Activated T-cell treated with anti-CD3 and anti-CD28 coated beads, Interleukin-2, amount 50 U/mL, for 1 hour (primary cell): ENCODE results near the gene NUTF2.
"Not testable (repeated sequence)": the region's sequence is repeated elsewhere in the genome, so short reads cannot be mapped to it uniquely, and the experiment has no call there.

Experiments used
- DNase-seq: peaks from one replicate; pipeline ENCODE4 v3.0.0-alpha.2; 2020

NUTF2 gene

DNA sequence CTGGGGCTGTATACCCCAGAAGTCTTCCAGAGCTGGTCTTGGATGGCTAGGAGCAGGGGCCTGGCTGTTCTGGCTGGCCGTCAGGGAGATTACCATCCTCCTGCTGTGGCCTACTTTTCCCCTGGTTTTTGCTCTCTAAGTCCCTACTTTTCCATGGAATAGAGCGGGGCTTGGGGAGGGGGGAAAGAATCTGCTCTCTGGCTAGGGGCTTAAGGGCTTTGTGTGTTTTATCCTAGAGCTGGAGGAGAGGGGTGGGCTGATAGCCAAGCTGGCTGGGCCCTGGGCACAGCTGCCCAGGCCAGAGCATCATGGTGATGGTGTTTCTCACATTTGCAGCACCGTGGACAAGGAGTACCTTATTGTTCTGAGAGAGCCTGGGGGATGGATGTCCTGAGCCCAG is 41.6 kb downstream of the NUTF2 start:
- DNase-seq, result no peak

DNA sequence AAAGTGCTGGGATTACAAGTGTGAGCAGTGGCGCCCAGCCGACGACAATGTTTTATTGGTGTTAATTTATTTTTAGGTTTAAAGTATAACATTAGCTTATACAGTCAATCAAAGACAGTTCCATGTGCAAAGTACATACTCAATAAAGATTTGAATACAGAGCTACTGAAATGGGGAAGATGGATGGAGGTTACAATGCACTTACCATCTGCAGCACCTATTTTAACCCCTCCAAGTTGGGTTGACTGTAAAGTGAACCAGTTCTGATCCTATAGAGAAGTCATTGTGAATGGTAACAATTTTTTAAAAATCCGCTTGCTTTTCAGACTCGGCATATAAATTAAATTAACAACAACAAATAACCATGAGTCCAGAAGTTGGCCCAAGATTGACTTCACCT is 45.6 kb downstream of the NUTF2 start:
- DNase-seq, result no peak

DNA sequence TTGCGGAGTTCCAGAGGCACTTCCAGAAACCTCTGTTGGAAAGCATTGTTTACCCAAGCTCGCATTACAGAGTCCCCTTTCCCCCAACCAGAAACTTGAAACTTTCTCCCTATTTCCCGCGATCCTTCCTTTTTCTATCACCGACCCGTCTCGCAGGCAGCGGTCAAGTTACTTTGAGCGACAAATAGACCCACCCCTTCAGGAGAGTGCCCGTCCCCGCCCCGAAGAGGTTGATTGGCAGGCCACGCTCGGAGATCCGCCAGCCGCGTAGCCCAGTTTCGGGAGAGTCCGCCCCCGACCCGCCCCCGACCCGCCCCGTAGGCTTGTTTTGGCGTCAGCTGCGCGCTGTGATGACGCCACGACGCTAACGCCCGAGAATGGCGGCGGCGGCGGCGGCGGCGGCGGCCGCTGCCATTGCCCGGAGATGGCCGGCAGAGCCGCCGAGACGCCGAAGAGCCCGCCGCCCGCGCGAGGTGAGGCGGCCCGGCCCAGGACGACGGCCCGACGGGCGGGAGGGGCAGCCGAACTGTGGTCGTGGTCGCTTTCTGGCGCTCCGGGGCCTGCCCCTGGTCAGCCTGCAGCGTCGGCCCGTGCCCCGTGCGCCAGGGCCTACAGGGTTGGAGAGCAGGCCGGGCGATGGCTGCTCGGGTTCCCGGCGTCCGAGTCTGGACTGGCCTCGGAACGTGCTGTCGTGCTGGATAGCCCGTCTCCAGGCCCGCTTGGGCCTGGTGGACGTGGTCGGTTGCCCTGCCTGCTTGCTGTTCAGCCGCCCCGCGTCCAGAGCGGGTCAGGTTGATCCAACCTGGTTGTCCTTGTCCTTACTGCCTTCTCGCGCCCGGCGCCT is 46.4 kb downstream of the NUTF2 start, which contains the start of gene PSKH1:
Gene PSKH1 (plus strand): TSS at position 356 of the 844 bp plus-strand sequence. CDS start 15,496 bp downstream, outside the sequence.
- DNase-seq, result peak; percentile 87

- DNase-seq, result no peak
Measured at GRCh38 chr16:67893743-67894399, 47.1 kb downstream of the NUTF2 start.

GRCh38 chr16:67897231-67897630 is 50.5 kb downstream of the NUTF2 start:
- no peak for DNase-seq

DNA sequence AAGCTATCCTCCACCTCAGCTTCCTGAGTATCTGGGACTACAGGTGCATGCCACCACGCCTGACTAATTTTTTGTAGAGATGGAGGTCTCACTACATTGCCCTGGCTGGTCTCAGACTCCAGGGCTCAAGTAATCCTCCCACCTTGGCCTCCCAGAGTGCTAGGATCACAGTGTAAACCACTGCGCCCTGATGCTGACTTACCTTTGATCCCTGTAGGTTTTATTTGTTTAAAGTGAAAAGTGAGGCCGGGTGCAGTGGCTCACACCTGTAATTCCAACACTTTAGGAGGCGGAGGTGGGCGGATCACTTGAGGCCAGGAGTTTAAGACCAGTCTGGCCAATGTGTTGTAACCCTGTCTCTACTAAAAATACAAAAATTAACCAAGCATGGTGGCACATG is 55.0 kb downstream of the NUTF2 start:
- no peak for DNase-seq

- no peak for DNase-seq
Measured at GRCh38 chr16:67902831-67903230, 56.1 kb downstream of the NUTF2 start.

- no peak for DNase-seq
Measured at GRCh38 chr16:67907397-67908180, 60.9 kb downstream of the NUTF2 start.

- DNase-seq, result no peak
Measured at GRCh38 chr16:67909056-67909742, 62.5 kb downstream of the NUTF2 start.

- no peak for DNase-seq
Measured at GRCh38 chr16:67910158-67910557, 63.4 kb downstream of the NUTF2 start.

GRCh38 chr16:67914758-67915495 is 68.2 kb downstream of the NUTF2 start:
- DNase-seq, result no peak

- DNase-seq, result not testable (repeated sequence)
Measured at GRCh38 chr16:67915496-67915769, 68.7 kb downstream of the NUTF2 start.

- no peak for DNase-seq
Measured at GRCh38 chr16:67915831-67916723, 69.3 kb downstream of the NUTF2 start.

DNA sequence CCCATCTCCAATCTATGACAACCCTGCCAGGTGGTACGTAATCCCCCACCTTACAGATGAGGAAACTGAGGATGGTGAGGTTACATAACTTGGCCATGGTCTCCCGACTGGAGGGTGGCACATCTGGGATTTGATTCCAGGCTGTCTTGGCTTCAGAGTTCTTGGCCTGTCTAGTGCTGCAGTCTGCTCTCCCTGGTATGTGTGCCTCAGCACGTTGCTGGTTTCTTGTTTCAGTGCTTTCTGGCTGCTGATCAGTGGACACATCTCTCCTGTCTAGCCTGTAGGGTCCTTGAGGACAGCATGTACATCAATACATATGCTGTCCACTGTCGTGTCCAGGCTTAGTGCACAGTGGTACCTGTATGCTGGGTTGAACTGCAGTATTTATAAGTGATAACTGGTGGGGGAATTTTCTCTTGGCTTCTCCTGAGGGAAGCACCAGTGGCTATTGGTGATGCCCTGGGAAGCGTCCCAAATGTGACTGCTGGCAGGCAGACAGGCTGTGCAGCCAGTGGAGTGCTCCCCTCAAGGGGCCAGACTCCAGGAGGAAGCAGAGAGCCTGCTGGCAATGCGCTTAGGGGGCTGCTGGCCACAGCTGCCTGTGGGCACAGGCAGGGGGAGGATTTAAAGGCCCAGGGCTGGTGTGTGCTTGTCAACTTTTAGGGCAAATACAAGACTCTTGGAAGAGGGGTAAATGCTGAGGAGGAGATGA is 70.6 kb downstream of the NUTF2 start:
- no peak for DNase-seq

GRCh38 chr16:67917852-67918236 is 71.1 kb downstream of the NUTF2 start:
- DNase-seq, result no peak

DNA sequence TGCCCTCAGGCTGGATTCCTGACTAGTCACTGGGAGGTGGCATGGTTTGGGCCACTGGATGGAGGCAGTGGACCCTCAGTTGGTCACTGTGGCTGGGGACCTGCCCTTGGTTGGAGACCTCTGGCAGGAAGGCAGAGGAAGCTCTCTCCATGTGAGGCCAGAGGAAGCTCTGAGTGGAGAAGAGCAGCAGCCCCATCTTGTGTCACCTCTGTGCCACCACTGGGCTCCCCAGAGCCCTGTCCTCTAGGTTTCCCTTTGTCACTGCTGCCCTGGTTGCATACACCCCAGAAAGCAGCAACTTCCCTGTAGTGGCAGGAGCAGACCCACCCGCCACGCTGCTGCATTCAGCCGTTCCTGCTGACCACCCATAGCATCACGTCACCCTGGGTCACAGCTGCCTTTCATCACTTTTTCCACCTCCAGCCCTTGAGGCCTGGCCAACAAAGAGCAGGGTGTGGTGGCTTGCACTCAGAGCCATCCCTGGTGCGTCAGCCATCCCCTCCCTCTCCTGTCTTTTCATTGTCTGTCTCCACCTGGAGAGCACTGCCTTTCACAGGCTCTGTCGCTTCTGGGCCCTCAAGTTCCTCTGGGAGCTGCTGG is 73.0 kb downstream of the NUTF2 start:
- no peak for DNase-seq
